Thyroid gland (tissue), 4 donors: ENCODE data around the gene FGF18. TPM values are rescaled to one million over a fixed set of nuclear protein-coding genes. Genes with fewer than 3 reads are reported as not detected.
"Not testable (repeated sequence)": the region's sequence is repeated elsewhere in the genome, so short reads cannot be mapped to it uniquely, and the experiment has no call there.

ENCODE experiments used
- DNase-seq, 2 donors: peaks; one replicate each; pipeline ENCODE4 v3.0.0-alpha.2; 2019
- H3K27ac ChIP-seq, 3 donors: fragments of 200-600 bp; sonication (generic); 1 replicate in 2 of 3; 2 replicates in 1 of 3; pipeline ENCODE4 v1.5.1; 2016 to 2019; ENCODE audit warnings: mild to moderate bottlenecking in 1 of 3, moderate library complexity in 1 of 3
- H3K27me3 ChIP-seq: fragments of 200-600 bp; sonication (generic); one replicate; pipeline ENCODE4 v1.5.1; 2019
- H3K36me3 ChIP-seq, 2 donors: fragments of 200-600 bp; sonication (generic); one replicate each; pipeline ENCODE4 v1.5.1; 2016 to 2019
- H3K4me1 ChIP-seq, 2 donors: fragments of 200-600 bp; sonication (generic); one replicate each; pipeline ENCODE4 v1.5.1; 2017 to 2019
- H3K4me3 ChIP-seq, 3 donors: fragments of 200-600 bp; sonication (generic); replicated peaks in 1 of 3; 1 replicate in 2 of 3; 2 replicates in 1 of 3; pipeline ENCODE4 v1.5.1; 2016; ENCODE audit warnings: mild to moderate bottlenecking in 1 of 3
- H3K9me3 ChIP-seq: fragments of 200-600 bp; sonication (generic); one replicate; pipeline ENCODE4 v1.5.1; 2017
- POLR2A ChIP-seq, 2 donors: fragments of 450-650 bp; IDR thresholded peaks; one replicate each; pipeline ENCODE4 v1.6.1; 2017; ENCODE audit warnings: antibody characterized with exemption in 2 of 2, mild to moderate bottlenecking in 2 of 2, moderate library complexity in 1 of 2
- WGBS, 2 donors: methylation state at CpG; one replicate each; pipeline ENCODE4 v1.1.5; 2017; 5-methylcytosine and 5-hydroxymethylcytosine counted together
- intact Hi-C: fragments of 100-400 bp; cut with DNase I; formaldehyde crosslinking; loops from one replicate; pipeline ENCODE4 v1.15.1; 2023
- total RNA-seq, 4 donors: library from RNA; depleted of rRNA; stranded (reverse); fragments of >200 nt; gene quantifications; one replicate each; pipeline ENCODE4 v1.2.3, GENCODE V29; 2016
- TF ChIP-seq, protein P1 (sequence below), 6 experiments: fragments of 200-600 bp in 3 of 6; fragments of 450-650 bp in 3 of 6; sonication (generic) in 3 of 6; IDR thresholded peaks; one replicate each; pipeline ENCODE4 v1.5.1; 2016 to 2019; ENCODE audit warnings: antibody characterized with exemption in 6 of 6, mild to moderate bottlenecking in 2 of 6, inconsistent platforms in 1 of 6, moderate library complexity in 1 of 6

FGF18 gene
- total RNA-seq = 1 to 10 TPM in 2 of 4 donors, under 1 TPM in 1, not detected in 1; 0.67 to 1.4 (median 1.0) TPM

GRCh38 chr5:171418982-171419687 is at the start of gene FGF18:
Gene FGF18 (plus strand): TSS chr5:171419647. CDS start chr5:171420200, 553 bp downstream.
- peak within 1 kb of the TSS in 1 of 3 donors; percentile 18 for H3K4me3 ChIP-seq
- DNase-seq = peak; percentile 46 to 63
- no peaks in the 10 kb centered on the region for H3K27me3 ChIP-seq
- no peaks in the 10 kb centered on the region for H3K36me3 ChIP-seq
- intact Hi-C loops = loop anchor here (5.0 kb wide), 1 partner anchor 488 kb away; no protein-coding TSS in a partner anchor
- 2% methylated on average over 27 to 33 of the region's 74 CpGs for WGBS, 2 donors
- no peaks in the 10 kb centered on the region for H3K9me3 ChIP-seq
- peaks cover 27 to 47% of the 10 kb centered on the region in 2 donors for H3K4me1 ChIP-seq
- TF ChIP-seq, protein P1, sequence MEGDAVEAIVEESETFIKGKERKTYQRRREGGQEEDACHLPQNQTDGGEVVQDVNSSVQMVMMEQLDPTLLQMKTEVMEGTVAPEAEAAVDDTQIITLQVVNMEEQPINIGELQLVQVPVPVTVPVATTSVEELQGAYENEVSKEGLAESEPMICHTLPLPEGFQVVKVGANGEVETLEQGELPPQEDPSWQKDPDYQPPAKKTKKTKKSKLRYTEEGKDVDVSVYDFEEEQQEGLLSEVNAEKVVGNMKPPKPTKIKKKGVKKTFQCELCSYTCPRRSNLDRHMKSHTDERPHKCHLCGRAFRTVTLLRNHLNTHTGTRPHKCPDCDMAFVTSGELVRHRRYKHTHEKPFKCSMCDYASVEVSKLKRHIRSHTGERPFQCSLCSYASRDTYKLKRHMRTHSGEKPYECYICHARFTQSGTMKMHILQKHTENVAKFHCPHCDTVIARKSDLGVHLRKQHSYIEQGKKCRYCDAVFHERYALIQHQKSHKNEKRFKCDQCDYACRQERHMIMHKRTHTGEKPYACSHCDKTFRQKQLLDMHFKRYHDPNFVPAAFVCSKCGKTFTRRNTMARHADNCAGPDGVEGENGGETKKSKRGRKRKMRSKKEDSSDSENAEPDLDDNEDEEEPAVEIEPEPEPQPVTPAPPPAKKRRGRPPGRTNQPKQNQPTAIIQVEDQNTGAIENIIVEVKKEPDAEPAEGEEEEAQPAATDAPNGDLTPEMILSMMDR (IDR thresholded peaks at IDR 0.05) = no peak
- no peak for TF ChIP-seq POLR2A (IDR thresholded peaks at IDR 0.05)
- H3K27ac ChIP-seq = peak within 1 kb of the TSS; percentile 1 to 63 (median 29)

DNA sequence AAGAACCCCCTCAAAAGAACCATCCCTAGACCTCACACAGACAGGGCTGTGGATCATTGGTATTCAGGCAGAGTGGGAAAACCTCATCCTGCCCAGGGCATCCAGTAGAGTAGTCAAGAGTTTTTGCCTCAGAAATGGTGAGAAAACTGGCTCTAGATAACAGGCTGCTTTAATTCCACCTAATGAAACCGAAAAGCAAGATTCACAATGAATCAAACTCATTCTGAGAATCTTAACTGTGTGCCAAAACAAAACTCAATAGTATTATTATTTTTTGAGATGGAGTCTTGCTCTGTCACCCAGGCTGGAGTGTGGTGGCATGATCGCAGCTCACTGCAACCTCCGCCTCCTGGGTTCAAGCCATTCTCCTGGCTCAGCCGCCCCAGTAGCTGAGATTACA is 49.5 kb upstream of the FGF18 start:
- TF ChIP-seq, protein P1 (IDR thresholded peaks at IDR 0.05) = no peak
- TF ChIP-seq POLR2A (IDR thresholded peaks at IDR 0.05) = no peak

DNA sequence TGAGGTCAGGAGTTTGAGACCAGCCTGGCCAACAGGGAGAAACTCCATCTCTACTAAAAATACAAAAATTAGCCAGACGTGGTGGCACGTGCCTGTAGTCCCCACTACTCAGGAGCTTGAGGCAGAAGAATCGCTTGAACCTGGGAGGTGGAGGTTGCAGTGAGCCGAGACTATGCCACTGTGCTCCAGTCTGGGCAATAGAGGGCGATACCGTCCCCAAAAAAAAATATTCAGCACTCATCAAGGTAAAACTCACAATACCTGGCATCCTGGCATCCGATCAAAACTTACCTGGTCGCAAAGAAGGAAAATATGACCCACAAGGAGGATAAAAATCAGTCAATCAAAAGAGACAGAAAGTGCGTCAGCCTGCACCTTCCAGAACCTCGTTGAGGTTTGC is 48.6 kb upstream of the FGF18 start:
- not testable (repeated sequence) for H3K4me3 ChIP-seq, H3K36me3 ChIP-seq

More for the DNA sequence above, 49.5 kb upstream of the FGF18 start:
- 93 to 96% methylated on average over 4 of the region's 4 CpGs for WGBS, 2 donors
- Histone ChIP-seq H3K4me1 (no peaks in the 10 kb centered on the region), H3K4me3 (no peak overlapping the region), H3K36me3 (no peaks in the 10 kb centered on the region), H3K9me3 (no peaks in the 10 kb centered on the region), H3K27ac (no peak overlapping the region), H3K27me3 (no peaks in the 10 kb centered on the region)
- intact Hi-C loops = no loop called here
- DNase-seq = no peak

GRCh38 chr5:171371326-171371725 is 48.1 kb upstream of the FGF18 start:
- Histone ChIP-seq H3K36me3 (no peaks in the 10 kb centered on the region), H3K4me3 (no peak overlapping the region), H3K27ac (no peak overlapping the region), H3K9me3 (no peaks in the 10 kb centered on the region), H3K4me1 (no peaks in the 10 kb centered on the region), H3K27me3 (no peaks in the 10 kb centered on the region)
- DNase-seq = no peak
- intact Hi-C loops = no loop called here
- TF ChIP-seq, protein P1 (IDR thresholded peaks at IDR 0.05) = no peak
- no peak for TF ChIP-seq POLR2A (IDR thresholded peaks at IDR 0.05)
- 84 to 89% methylated on average over 10 to 13 of the region's 13 CpGs for WGBS, 2 donors

More for the DNA sequence above, 48.6 kb upstream of the FGF18 start:
- intact Hi-C loops, H3K27me3 ChIP-seq, H3K4me1 ChIP-seq, H3K27ac ChIP-seq, H3K9me3 ChIP-seq, DNase-seq: not testable (repeated sequence)
- WGBS, 2 donors = 35 to 40% methylated on average over 10 of the region's 10 CpGs
- TF ChIP-seq, protein P1 (IDR thresholded peaks at IDR 0.05) = peak in 1 of 6 experiments; percentile 13

DNA sequence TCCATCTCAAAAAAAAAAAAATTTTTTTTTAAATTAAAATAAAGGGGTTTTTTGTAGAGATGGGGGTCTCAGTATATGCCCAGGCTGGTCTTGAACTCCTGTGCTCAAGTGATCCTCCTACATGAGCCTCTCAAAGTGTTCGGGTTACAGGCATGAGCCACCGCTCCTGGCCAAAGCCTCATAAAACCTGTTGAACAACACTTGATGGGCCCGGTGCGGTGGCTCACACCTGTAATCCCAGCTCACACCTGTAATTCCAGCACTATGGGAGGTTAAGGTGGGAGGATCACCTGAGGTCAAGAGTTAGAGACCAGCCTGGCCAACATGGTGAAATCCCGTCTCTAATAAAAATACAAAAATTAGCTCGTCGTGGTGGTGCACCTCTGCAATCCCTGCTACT is 39.5 kb upstream of the FGF18 start:
- no peak for DNase-seq
- H3K27ac ChIP-seq = no peak overlapping the region
- no peaks in the 10 kb centered on the region for H3K4me1 ChIP-seq
- 82% methylated on average over 7 of the region's 7 CpGs for WGBS, 2 donors
- H3K9me3 ChIP-seq = no peaks in the 10 kb centered on the region
- H3K4me3 ChIP-seq = no peak overlapping the region
- H3K27me3 ChIP-seq = no peaks in the 10 kb centered on the region
- intact Hi-C loops = no loop called here
- H3K36me3 ChIP-seq = no peaks in the 10 kb centered on the region
- no peak for TF ChIP-seq POLR2A (IDR thresholded peaks at IDR 0.05)
- TF ChIP-seq, protein P1 (IDR thresholded peaks at IDR 0.05) = no peak

DNA sequence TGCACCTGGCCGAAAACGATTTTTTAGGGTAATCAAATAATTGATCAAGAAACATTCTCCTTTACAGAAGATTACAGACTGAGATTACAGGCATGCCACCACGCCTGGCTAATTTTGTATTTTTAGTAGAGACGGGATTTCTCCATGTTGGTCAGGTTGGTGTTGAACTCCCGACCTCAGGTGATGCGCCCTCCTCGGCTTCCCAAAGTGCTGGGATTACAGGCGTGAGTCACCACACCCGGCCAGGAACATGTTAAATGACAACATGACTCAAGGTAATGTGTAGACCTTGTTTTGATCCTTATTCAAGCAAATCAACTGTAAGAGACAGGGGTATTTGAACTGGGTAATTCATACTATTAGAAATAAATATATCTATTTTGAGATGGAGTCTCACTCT is 35.0 kb upstream of the FGF18 start:
- DNase-seq, H3K9me3 ChIP-seq, H3K4me3 ChIP-seq, H3K36me3 ChIP-seq, H3K27ac ChIP-seq, H3K27me3 ChIP-seq, intact Hi-C loops: not testable (repeated sequence)
- WGBS, 2 donors = 84 to 85% methylated on average over 9 of the region's 9 CpGs
- peaks cover 2 to 13% of the 10 kb centered on the region in 2 donors for H3K4me1 ChIP-seq

GRCh38 chr5:171384999-171385398 is 34.4 kb upstream of the FGF18 start:
- H3K36me3 ChIP-seq, H3K27ac ChIP-seq, DNase-seq, H3K27me3 ChIP-seq, H3K9me3 ChIP-seq, intact Hi-C loops, H3K4me3 ChIP-seq: not testable (repeated sequence)
- 81 to 87% methylated on average over 3 of the region's 3 CpGs for WGBS, 2 donors
- H3K4me1 ChIP-seq = peaks cover 6 to 16% of the 10 kb centered on the region in 2 donors
